Muscle of back (tissue), 11 donors: ENCODE measurements around the gene CEP295NL. TPM values are rescaled to one million over a fixed set of nuclear protein-coding genes. Genes with fewer than 3 reads are reported as not detected.
A peak's percentile ranks its signal among the peaks of the same experiment; 100 is the strongest.
"Not testable (repeated sequence)": the region's sequence is repeated elsewhere in the genome, so short reads cannot be mapped to it uniquely, and the experiment has no call there.

Experiments
- DNase-seq, 3 donors: peaks; one replicate each; pipeline versions ENCODE4 v3.0.0 to v3.0.0-alpha.2; 2013
- polyA plus RNA-seq, 10 donors: library from polyadenylated mRNA; unstranded; fragments of 120-200 nt; gene quantifications; one replicate each; pipeline ENCODE4 v1.2.1, GENCODE V29; 2013; ENCODE audit not compliant: insufficient read length in 10 of 10

The CEP295NL gene
- polyA plus RNA-seq, 10 donors = 0.09 to 0.69 (median 0.40) TPM; not detected in 1

- DNase-seq = no peak
These were observed 32.4 kb downstream of the CEP295NL start for GRCh38 chr17:78870621-78871020.

GRCh38 chr17:78868391-78868790 lies 34.6 kb downstream of the CEP295NL start:
- no peak for DNase-seq

- DNase-seq = not testable (repeated sequence)
These were observed 36.0 kb downstream of the CEP295NL start for GRCh38 chr17:78867046-78867445.

GRCh38 chr17:78865682-78866390 lies 37.2 kb downstream of the CEP295NL start:
- peak in 2 of 3 donors; percentile 79 to 85 for DNase-seq

DNA sequence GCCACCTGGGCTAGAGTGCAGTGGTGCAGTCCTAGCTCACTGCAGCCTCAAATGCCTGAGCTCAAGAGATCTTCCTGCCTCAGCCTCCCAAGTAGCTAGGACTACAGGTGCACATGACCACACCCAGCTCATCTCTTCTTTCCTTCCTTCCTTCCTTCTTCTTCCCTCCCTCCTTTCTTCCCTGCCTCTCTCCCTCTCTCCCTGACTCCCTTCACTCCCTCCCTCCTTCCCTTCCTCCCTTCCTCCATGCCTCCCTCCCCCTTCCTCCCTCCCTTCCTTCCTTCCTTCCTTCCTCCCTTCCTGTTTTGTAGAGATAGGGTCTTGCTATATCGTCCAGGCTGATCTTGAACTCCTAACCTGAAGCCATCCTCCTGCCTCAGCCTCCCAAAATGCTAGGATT lies 38.9 kb downstream of the CEP295NL start:
- DNase-seq = no peak

- DNase-seq = peak; percentile 44 to 85 (median 44)
These were observed 40.7 kb downstream of the CEP295NL start for GRCh38 chr17:78862073-78863023.

GRCh38 chr17:78861229-78861628 lies 41.8 kb downstream of the CEP295NL start:
- no peak for DNase-seq

DNA sequence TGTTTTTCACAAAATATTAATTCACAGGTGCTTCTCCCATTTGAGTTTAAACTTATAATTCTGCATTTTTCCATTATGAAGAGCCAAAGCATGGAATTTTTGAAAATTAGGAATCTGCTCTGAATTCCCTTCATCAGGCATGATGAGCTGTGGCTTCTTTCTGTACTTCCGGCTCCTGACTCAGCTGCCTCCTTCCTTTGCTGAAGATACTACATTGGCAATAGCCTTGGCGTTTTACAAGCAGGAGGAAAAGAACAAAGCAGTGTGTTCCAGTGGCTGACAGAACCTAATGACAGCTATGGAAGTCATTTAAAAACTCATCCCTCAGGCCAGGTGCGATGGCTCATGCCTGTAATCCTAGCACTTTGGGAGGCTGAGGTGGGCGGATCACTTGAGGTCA lies 44.0 kb downstream of the CEP295NL start:
- no peak for DNase-seq

DNA sequence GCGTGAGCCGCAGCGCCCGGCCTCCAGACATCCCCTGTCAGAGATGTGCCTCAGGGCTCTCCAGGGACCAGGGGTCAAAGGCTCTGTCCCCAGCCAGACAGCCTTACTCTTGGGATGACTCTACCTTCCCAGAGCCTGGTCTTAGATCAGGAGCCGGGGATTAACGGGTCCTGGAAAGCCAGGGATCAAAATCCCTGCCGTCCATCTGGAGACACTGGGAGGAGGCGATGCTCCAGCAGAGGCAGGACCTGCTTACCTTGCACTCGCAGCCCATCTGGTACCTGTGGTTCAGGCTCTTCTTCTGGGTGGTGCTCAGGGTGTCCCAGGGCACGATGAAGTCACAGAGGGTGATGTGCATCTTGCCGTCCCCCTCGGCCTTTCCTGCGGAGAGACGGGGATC lies 45.7 kb downstream of the CEP295NL start:
- DNase-seq = no peak

GRCh38 chr17:78855561-78856165 lies 47.3 kb downstream of the CEP295NL start:
- no peak for DNase-seq

DNA sequence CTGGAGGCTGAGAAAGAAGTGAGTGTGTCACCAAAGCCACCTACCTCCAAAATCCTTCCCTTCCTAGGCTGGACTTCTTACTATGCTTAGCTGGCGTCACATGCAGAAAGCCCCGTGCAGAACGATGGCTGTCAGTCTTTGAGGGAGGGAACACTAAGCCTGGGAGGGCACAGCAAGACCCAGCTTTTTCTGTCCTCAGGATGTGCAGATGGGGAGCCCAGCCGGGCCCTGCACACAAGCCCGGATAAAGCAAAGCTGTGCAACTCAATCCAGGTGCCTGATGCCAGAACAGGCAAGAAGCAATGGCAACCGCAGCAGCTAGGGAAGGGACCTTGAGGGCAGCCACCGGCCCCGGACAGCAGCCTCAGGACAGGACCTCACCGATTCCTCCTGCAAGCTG lies 48.5 kb downstream of the CEP295NL start:
- DNase-seq = no peak

- DNase-seq = no peak
These were observed 49.0 kb downstream of the CEP295NL start for GRCh38 chr17:78853926-78854394.

- no peak for DNase-seq
These were observed 50.3 kb downstream of the CEP295NL start for GRCh38 chr17:78852709-78853121.

DNA sequence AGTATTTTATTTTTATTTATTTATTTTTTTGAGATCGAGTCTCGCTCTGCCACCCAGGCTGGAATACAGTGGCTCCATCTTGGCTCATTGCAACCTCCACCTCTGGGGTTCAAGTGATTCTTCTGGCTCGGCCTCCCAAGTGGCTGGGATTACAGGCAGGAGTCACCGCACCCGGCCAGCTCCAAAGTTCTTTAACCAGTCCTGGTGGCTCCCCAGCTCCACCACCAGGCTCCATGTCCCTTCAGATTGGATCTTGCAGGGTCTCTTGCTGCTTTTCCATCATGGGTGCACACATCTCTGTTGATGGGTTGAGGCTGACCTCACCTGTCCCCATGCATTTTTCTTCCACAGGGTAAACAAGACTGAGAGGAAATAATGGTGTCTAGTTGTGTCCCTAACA lies 54.0 kb downstream of the CEP295NL start:
- DNase-seq = no peak

GRCh38 chr17:78847052-78847451 lies 55.9 kb downstream of the CEP295NL start:
- no peak for DNase-seq

DNA sequence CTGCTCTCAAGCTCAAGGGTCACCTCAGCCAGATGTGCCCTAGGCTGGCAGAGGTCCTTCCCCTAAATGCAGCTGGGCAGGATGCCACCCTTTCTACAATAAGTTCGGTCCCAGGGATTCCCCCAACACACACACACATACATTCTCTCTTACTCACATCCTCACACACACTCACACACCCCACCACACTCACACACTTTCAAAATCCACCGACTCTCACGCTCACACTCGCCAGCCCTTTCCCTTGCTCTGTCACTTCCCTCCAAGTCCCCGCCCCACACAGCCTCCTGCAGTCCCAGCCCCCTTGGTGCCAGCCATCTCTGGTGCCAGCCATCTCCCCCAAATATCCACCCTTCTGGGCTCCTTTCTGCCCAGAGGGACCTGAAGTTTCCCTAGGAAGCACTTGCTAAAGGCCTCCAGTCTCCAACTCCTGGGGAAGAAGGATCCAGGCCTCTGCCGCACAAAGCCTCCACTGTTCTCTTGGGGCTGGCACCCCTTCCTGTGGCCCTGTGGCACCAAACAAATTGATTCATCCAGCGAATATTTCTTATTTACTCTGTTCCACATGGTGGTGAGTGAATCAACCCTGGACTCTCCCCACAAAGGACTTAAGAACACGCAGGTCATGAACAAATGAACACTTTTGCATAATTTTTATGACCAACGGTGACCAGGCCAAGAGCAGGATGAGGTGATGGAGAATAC lies 58.5 kb downstream of the CEP295NL start:
- no peak for DNase-seq

- peak in 1 of 3 donors; percentile 41 for DNase-seq
These were observed 60.0 kb downstream of the CEP295NL start for GRCh38 chr17:78842881-78843565.

GRCh38 chr17:78840780-78841611 lies 62.0 kb downstream of the CEP295NL start, which contains the start of gene USP36:
Gene USP36 (minus strand): TSS chr17:78840814. CDS start chr17:78836363, 4,451 bp downstream.
- peak; percentile 99 to 100 (median 99) for DNase-seq
